Activated CD8-positive, alpha-beta memory T cell treated with anti-CD3 and anti-CD28 coated beads for 1 hour (primary cell): ENCODE results near the gene YRDC.

ENCODE experiments used
- DNase-seq, 2 donors: peaks; one replicate each; pipeline ENCODE4 v3.0.0-alpha.2; 2020; ENCODE audit warnings: low read depth in 1 of 2; ENCODE audit errors: extremely low read depth in 1 of 2

Gene YRDC

GRCh38 chr1:37822906-37823815, 15.2 kb upstream of the YRDC start:
- no peak for DNase-seq

- no peak for DNase-seq
Measured at GRCh38 chr1:37821481-37821880, 13.5 kb upstream of the YRDC start.

- no peak for DNase-seq
Measured at GRCh38 chr1:37817481-37817880, 9.5 kb upstream of the YRDC start.

- no peak for DNase-seq
Measured at GRCh38 chr1:37814252-37814651, 6.2 kb upstream of the YRDC start.

GRCh38 chr1:37813529-37814145, 5.6 kb upstream of the YRDC start:
- DNase-seq, result no peak

- DNase-seq, result no peak
Measured at GRCh38 chr1:37811027-37811655, 3.1 kb upstream of the YRDC start.

GRCh38 chr1:37809942-37810341, 1.9 kb upstream of the YRDC start:
- no peak for DNase-seq

GRCh38 chr1:37808369-37809319, 636 bp upstream of the YRDC start:
- DNase-seq, result no peak

GRCh38 chr1:37807220-37807554, 821 bp downstream of the YRDC start:
- no peak for DNase-seq

GRCh38 chr1:37802439-37802838, 5.6 kb downstream of the YRDC start:
- DNase-seq, result no peak

GRCh38 chr1:37797750-37798345, 10.2 kb downstream of the YRDC start:
- DNase-seq, result no peak

- DNase-seq, result no peak
Measured at GRCh38 chr1:37795340-37796125, 12.5 kb downstream of the YRDC start.

- no peak for DNase-seq
Measured at GRCh38 chr1:37794372-37795339, 13.4 kb downstream of the YRDC start.

- DNase-seq, result no peak
Measured at GRCh38 chr1:37793773-37794371, 14.1 kb downstream of the YRDC start, which contains the start of gene MANEAL. TSS of gene MANEAL (plus strand) at chr1:37793847. CDS start at chr1:37794183, 336 bp downstream.

GRCh38 chr1:37792943-37793686, 14.9 kb downstream of the YRDC start:
- DNase-seq, result no peak

GRCh38 chr1:37782491-37782890, 25.5 kb downstream of the YRDC start:
- no peak for DNase-seq

- no peak for DNase-seq
Measured at GRCh38 chr1:37778654-37779053, 29.4 kb downstream of the YRDC start.
